ENCODE data around the gene STAT6.
A peak's percentile ranks its signal among the peaks of the same experiment; 100 is the strongest.
"Not testable (repeated sequence)": the region's sequence is repeated elsewhere in the genome, so short reads cannot be mapped to it uniquely, and the experiment has no call there.

Gene STAT6

GRCh38 chr12:57086493-57087009 lies 24.6 kb downstream of the STAT6 start:
- peak; percentile 60 for DNase-seq

DNA sequence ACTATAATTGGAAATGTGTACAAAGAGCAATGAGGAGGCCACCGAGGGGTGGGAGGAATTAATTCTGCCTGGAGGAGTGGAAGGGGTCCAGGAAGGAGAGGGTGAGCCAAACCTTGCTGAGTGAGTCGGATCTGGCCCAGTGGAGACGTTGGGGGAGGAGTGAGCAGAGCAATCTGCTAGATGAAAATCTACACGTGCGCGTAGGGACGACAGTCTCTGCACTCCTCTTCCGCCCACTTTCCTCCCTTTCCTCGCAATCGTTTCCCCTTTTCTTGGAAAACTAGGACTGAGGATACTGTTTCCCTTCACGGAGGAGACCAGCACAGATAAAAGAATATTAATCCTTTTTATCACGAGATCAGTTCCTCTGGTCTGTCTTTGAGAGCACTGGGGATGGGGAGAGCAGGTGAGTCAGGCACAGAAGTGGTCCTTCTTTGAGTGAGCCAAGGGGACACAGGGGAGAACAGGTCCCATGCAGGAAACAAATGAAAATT lies 25.1 kb downstream of the STAT6 start:
- no peak for DNase-seq

DNA sequence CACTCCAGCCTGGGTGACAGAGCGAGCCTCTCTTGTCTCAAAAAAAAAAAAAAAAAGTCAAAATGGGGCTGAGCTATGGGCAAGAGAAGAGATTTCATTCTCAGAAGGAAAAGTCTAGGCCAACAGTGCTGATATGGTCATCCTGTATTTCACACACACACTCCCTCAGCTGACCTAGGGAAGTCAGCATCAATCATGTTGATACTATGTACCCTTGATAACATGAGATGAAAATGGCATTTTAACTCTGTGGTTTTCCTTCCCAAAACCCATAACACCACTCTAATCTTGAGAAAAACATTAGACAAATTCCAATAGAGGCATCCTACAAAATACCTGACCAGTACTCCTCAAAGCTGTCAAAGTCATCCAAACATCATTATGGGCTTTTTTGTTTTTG lies 30.3 kb downstream of the STAT6 start:
- DNase-seq: no peak

DNA sequence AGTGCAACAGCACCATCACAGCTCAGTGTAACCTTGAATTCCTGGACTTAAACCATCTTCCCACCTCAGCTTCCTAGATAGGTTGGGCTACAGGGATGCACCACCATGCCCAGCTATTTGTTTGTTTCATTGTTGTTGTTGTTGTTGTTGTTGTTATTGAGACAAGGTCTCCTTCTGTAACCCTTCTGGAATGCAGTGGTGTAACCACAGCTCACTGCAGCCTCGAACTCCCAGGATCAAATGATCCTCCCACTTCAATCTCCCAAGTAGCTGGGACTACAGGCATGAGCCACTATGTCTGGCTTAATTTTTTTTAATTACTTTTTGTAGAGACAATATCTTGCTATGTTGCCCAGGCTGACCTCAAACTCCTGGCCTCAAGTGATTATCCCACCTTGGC lies 31.3 kb downstream of the STAT6 start:
- no peak for DNase-seq

DNA sequence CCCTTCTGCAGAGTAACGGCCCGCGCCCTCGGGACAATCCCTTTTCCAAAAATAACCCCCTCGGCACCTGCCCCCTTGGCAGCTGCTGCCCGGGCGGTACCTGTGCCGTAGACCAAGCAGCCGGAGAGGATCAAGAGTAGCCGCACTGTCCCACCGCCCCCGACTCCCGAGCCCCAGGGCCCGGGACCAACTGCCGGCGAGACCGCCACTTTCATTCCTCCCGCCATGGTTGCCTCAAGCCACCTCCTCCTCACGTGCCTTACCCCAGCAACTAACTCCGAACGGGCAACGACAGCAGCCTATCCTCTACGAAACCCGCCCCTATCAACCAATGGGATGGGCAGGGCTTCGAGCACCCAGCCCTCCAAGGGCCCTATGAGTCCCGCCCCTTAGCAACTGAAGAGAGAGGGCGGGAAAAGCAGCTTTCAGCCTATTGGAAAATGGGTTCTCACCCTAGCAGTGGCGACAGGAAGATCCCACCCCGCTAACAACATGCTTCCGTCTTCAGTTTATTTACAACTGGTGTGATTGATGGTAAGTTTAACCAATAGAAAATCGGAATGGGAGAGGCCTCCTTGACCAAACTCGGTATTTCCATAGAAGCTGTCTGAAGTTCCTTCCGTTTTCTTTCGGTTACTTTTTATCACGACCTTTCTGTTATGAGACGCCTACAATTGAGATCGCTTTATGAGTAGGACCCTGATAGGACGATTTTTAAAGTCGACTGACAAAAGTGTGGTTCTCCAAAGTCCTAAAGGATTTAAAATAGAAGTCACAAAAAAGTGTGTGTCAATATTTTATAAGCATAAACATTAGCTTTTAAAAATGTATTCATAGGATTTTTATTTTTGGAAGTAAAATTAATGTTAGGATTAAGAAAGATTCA lies 32.4 kb downstream of the STAT6 start, which contains the start of gene NEMP1:
Gene NEMP1 (minus strand): TSS at position 273 of the 886 bp plus-strand sequence. CDS start 46 bp downstream, at position 227.
- DNase-seq: peak; percentile 97

DNA sequence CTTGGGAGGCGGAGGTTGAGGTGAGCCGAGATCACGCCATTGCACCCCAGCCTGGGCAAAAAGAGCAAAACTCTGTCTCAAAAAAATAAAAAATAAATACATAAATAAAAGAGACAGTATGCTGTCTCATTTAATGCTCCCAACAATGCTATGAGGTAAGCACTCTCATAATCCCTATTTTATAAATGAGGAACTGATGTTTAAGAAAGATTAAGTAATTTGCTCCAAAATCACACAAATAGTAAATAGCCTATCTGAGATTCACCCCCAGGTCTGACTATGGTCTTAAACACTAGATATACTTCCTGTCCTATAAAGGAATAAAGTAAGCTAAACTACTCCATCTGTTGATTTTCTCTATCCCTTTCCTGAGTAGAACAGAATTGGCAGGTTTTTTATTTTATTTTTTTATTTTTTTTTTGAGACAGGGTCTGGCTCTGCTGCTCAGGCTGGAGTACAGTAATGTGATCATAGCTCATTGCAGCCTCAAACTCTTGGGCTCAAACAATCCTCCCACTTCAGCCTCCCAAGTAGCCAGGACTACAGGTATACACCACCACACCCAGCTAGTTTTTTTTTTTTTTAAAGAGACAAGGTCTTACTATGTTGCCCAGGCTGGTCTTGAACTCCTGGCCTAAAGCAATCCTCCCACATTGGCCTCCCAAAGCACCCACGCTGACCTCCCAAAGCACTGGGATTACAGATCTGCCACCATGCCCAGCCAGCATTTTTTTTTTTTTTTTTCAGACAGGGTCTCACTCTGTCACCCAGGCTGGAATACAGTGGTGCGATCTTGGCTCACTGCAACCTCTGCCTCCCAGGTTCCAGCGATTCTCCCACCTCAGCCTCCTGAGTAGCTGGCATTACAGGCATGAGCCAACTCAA lies 37.4 kb downstream of the STAT6 start:
- DNase-seq: not testable (repeated sequence)

GRCh38 chr12:57072661-57073060 lies 38.5 kb downstream of the STAT6 start:
- no peak for DNase-seq

DNA sequence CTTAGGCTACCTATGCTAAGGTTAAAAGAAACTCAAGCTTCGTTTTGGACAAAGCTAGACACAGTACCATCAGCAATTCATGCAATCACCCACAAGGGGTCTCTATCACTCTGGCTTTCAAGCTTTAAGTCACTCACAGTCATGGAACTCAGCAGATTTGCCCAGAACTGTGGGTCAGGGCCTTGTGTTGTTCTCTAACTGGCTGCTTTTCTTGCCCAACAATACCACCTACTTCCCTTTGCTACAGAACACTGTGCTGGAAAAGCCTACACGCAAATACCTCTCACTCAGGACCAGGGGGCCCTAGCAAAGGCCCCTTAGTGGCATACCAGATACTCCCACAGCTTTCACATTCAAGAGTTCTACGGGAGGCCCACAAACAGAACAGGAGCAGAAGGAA lies 41.6 kb downstream of the STAT6 start:
- peak; percentile 44 for DNase-seq

DNA sequence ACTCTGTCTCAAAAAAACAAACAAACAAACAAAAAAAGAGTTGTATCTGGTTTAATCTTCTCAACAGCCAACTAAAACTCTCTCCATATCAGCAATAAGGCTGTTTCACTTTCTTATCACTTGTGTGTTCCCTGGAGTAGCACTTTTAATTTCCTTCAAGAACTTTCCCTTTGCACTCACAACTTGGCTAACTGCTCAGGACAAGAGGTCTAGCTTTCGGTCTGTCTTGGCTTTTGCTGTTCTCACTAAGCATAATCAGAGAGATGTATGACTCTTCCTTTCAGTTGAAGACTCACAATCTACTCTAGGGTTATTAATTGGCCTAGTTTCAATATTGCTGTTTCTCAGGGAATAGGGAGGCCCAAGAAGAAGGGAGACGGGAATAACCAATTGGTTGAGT lies 44.9 kb downstream of the STAT6 start:
- DNase-seq: no peak

DNA sequence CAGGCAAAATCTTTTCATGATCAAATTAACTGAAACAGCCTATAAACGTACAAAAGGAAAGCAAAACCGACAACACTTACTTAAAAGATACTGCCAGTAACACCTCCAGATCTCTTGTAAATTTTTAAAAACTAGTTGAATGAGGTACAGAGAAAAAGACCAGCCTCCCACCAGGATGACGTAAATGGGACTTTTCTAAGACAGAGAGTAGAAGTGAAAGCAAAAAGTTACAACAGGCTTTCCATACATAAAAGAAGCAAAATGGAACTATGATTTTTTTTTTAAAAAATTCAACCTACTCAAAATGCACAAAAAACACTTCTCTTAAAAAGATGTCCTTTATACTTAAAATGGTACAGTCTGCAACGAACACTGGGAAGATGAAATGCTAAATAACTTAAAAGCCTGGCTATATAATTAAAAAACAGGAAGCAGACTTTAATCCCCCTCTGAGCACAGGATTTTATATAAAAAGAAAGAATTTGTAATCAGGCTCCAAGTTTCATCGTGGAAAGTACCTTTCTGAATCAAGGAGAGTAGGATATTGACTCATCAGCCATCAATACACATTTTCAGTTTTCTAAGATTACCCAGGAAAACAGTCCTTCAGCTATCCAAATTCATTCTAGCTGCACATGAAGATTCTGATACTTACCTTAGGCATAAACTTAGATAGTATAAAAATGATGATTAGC lies 47.0 kb downstream of the STAT6 start:
- peak; percentile 44 for DNase-seq

GRCh38 chr12:57058454-57058853 lies 52.7 kb downstream of the STAT6 start:
- no peak for DNase-seq

DNA sequence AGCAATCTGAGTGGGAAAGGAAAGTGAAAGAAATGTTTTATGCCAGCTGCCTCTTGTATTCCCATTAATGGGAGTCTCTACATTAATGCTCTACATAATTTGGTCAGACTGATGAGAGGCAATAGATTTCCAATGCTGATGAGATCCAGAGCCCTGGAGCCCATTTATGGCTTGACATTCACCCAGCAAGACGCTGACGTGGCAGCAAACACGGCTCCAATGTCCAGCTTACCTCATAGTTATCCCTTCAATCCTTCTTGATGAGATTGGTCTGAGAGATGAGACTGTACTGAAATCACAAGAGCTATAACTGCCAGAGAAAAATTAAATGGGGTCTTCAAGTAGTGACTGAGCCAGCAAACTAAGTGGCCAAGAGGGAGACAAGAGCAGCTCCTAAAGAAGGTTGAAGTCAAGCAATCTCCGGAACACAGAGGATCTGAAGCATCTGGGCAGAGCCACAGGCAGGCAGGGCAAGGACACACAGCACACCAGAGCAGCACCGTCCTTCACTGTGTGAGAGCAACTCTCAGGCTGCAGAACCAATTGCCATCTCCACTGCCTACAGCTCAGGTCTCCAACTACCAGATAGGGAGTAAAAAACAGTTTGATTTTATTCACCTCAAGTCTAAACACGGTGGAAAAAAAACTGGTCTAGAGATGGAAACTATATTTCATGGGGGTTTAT lies 54.0 kb downstream of the STAT6 start:
- DNase-seq: no peak

- no peak for DNase-seq
These were observed 55.3 kb downstream of the STAT6 start for GRCh38 chr12:57055824-57056223.

- not testable (repeated sequence) for DNase-seq
These were observed 57.3 kb downstream of the STAT6 start for GRCh38 chr12:57053901-57054300.

GRCh38 chr12:57053146-57053545 lies 58.0 kb downstream of the STAT6 start:
- DNase-seq: not testable (repeated sequence)

GRCh38 chr12:57051011-57051410 lies 60.2 kb downstream of the STAT6 start:
- DNase-seq: no peak

- DNase-seq: no peak
These were observed 61.3 kb downstream of the STAT6 start, which contains the start of gene MYO1A for GRCh38 chr12:57049890-57050289. MYO1A (minus strand) TSS chr12:57050129; CDS start chr12:57048323, 1,806 bp downstream.

DNA sequence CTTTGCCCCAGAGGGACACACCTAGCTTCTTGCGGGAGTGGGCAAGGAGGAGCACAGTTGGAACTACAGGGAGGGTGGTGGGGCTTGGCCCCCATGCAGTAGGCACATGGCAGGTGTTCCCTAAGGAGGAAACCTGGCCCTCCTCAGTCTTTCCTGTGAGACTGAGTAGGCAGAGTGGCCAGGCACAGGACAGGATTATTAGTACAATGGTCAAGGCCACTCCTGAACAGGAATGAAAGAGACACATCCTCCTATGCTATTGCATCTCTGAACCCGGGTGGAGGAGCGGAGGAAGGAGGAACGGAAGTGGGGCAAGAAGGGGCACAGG lies 62.1 kb downstream of the STAT6 start:
- DNase-seq: no peak

DNA sequence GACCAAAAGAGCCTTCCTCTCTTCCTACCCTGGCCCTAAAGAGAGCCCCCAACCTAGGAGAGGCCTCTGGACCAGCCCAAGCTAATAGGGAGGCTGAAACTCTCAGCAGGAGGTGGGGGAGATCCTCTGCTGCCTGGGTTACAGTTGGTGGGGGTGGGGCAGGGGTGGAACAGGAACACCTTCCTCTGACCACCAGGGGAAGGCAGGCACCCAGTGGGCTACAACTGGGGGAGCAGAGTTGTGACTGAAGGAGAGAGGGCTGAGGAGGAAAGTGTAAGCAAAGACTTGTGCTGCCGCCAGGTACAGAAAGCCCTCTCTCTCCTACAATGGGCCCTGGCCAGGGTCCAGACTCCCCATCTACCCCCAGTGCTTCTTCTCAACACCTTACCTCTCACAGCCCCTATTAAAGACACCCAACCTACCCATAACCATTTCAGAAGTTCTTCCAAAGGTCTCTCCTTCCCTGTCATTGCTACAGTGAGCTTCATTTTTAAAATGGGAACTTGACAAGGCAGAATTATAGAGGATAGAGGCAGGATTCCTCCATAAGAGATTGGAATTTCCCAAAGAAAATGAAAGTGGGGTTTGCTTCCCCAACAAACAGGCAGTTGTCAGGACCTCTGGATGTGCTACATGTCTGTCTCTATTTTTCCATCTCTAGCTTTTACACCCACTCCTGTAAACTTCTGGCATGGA lies 62.6 kb downstream of the STAT6 start:
- no peak for DNase-seq

- no peak for DNase-seq
These were observed 63.2 kb downstream of the STAT6 start for GRCh38 chr12:57047981-57048380.
